Astrocyte (in vitro differentiated cells and primary cell): ENCODE measurements around the gene AIM2. TPM values are rescaled to one million over a fixed set of nuclear protein-coding genes. Genes with fewer than 3 reads are reported as not detected.

Source experiments
- DNase-seq: peaks from one replicate; pipeline ENCODE4 v3.0.0-alpha.2; 2010; ENCODE audit warnings: low read depth
- FAIRE-seq: peaks from 2 replicates; lab custom pipeline; 2011; peaks lifted over from hg19 to GRCh38; lab: Jason Lieb, UNC
- H2AFZ ChIP-seq: 2 replicates; pipeline ENCODE4 v1.6.0; 2012; ENCODE audit warnings: low read depth, low read length, inconsistent platforms
- H3K27ac ChIP-seq: 2 replicates; pipeline ENCODE4 v1.5.1; 2011; ENCODE audit warnings: low read depth, low read length, inconsistent platforms
- H3K27me3 ChIP-seq: 2 replicates; pipeline ENCODE4 v1.6.0; 2011; ENCODE audit warnings: low read length, inconsistent platforms; ENCODE audit not compliant: insufficient read depth
- H3K36me3 ChIP-seq: 2 replicates; pipeline ENCODE4 v1.5.1; 2011; ENCODE audit warnings: low read length, inconsistent platforms; ENCODE audit not compliant: insufficient read depth
- H3K4me1 ChIP-seq: 2 replicates; pipeline ENCODE4 v1.5.1; 2011; ENCODE audit warnings: low read length, inconsistent platforms; ENCODE audit not compliant: insufficient read depth
- H3K4me2 ChIP-seq: 2 replicates; pipeline ENCODE4 v1.6.0; 2012; ENCODE audit warnings: low read length, inconsistent platforms
- H3K4me3 ChIP-seq: 2 replicates; pipeline ENCODE4 v1.5.1; 2011; ENCODE audit warnings: low read depth, mild to moderate bottlenecking, low read length, inconsistent platforms; ENCODE audit not compliant: insufficient read depth
- H3K79me2 ChIP-seq: 2 replicates; pipeline ENCODE4 v1.6.0; 2012; ENCODE audit warnings: mild to moderate bottlenecking, low read length, inconsistent platforms; ENCODE audit not compliant: insufficient read depth
- H3K9ac ChIP-seq: 2 replicates; pipeline ENCODE4 v1.6.0; 2012; ENCODE audit warnings: mild to moderate bottlenecking, low read length, inconsistent platforms
- H3K9me3 ChIP-seq: 2 replicates; pipeline ENCODE4 v1.5.1; 2012; ENCODE audit warnings: low read depth, mild to moderate bottlenecking, low read length, inconsistent platforms; ENCODE audit not compliant: insufficient read depth
- H4K20me1 ChIP-seq: 2 replicates; pipeline ENCODE4 v1.6.0; 2012; ENCODE audit warnings: low read length, inconsistent platforms; ENCODE audit not compliant: insufficient read depth
- H3K27ac Mint-ChIP-seq: one replicate; pipeline ENCODE4 v1.8.0; 2021; ENCODE audit warnings: mild to moderate bottlenecking, mixed read lengths; ENCODE audit not compliant: unreplicated experiment
- H3K27me3 Mint-ChIP-seq: one replicate; pipeline ENCODE4 v1.8.0; 2021; ENCODE audit warnings: low read depth, mixed read lengths; ENCODE audit not compliant: unreplicated experiment
- H3K36me3 Mint-ChIP-seq: one replicate; pipeline ENCODE4 v1.8.0; 2021; ENCODE audit warnings: low read depth, mixed read lengths; ENCODE audit not compliant: unreplicated experiment
- H3K4me1 Mint-ChIP-seq: one replicate; pipeline ENCODE4 v1.8.0; 2021; ENCODE audit warnings: low read depth, mixed read lengths; ENCODE audit not compliant: unreplicated experiment
- H3K4me3 Mint-ChIP-seq: one replicate; pipeline ENCODE4 v1.8.0; 2021; ENCODE audit warnings: mild to moderate bottlenecking, moderate library complexity, mixed read lengths; ENCODE audit not compliant: unreplicated experiment
- H3K9me3 Mint-ChIP-seq: one replicate; pipeline ENCODE4 v1.8.0; 2021; ENCODE audit warnings: mild to moderate bottlenecking, mixed read lengths; ENCODE audit not compliant: unreplicated experiment
- EZH2 ChIP-seq: IDR thresholded peaks from 2 replicates; pipeline ENCODE4 v1.6.1; 2012; ENCODE audit warnings: mild to moderate bottlenecking, low read length, inconsistent platforms; ENCODE audit not compliant: insufficient read depth
- total RNA-seq: library from RNA; stranded (reverse); gene quantifications from 2 replicates; pipeline ENCODE4 v1.2.1, GENCODE V29; 2021
- TF ChIP-seq, protein P1 (sequence below): IDR thresholded peaks from 2 replicates; pipeline ENCODE4 v1.5.1; 2011; ENCODE audit warnings: low read depth, mild to moderate bottlenecking, inconsistent platforms, low read length, moderate library complexity; ENCODE audit not compliant: insufficient read depth

The AIM2 gene
- total RNA-seq, 1 donor from 2014 or later = 1.3 TPM

DNA sequence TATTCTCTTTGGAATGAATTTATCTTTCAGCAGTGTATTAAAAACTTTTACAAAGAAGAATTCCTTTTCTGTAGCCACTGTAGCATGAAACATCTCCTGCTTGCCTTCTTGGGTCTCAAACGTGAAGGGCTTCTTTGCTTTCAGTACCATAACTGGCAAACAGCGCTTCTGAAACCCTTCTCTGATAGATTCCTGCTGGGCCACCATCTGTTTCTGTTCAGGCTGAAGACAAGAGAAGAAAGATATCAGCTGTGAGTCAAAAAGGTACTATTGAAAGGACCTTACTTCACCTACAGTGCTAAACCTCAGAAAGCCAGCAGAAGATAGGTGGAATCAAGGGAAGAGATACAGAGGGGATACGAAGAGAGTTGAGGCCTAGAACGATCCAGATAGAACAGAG, 10.5 kb downstream of the AIM2 start:
- Mint-ChIP-seq H3K36me3 (no peaks in the 10 kb centered on the region), H3K9me3 (peaks cover 1% of the 10 kb centered on the region), H3K4me1 (no peaks in the 10 kb centered on the region), H3K27me3 (no peaks in the 10 kb centered on the region), H3K4me3 (no peak overlapping the region), H3K27ac (no peak overlapping the region)
- TF ChIP-seq EZH2 = no peak
- TF ChIP-seq, protein P1, sequence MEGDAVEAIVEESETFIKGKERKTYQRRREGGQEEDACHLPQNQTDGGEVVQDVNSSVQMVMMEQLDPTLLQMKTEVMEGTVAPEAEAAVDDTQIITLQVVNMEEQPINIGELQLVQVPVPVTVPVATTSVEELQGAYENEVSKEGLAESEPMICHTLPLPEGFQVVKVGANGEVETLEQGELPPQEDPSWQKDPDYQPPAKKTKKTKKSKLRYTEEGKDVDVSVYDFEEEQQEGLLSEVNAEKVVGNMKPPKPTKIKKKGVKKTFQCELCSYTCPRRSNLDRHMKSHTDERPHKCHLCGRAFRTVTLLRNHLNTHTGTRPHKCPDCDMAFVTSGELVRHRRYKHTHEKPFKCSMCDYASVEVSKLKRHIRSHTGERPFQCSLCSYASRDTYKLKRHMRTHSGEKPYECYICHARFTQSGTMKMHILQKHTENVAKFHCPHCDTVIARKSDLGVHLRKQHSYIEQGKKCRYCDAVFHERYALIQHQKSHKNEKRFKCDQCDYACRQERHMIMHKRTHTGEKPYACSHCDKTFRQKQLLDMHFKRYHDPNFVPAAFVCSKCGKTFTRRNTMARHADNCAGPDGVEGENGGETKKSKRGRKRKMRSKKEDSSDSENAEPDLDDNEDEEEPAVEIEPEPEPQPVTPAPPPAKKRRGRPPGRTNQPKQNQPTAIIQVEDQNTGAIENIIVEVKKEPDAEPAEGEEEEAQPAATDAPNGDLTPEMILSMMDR = no peak
- no peak overlapping the region for H2AFZ ChIP-seq
- no peak overlapping the region for H3K27ac ChIP-seq
- H4K20me1 ChIP-seq = no peaks in the 10 kb centered on the region
- DNase-seq (no peak), FAIRE-seq (no peak)
- no peaks in the 10 kb centered on the region for H3K9me3 ChIP-seq
- no peaks in the 10 kb centered on the region for H3K27me3 ChIP-seq
- H3K9ac ChIP-seq = no peak overlapping the region
- H3K4me1 ChIP-seq = no peaks in the 10 kb centered on the region
- no peak overlapping the region for H3K4me2 ChIP-seq
- H3K36me3 ChIP-seq = no peaks in the 10 kb centered on the region
- no peaks in the 10 kb centered on the region for H3K79me2 ChIP-seq
- H3K4me3 ChIP-seq = no peak overlapping the region

DNA sequence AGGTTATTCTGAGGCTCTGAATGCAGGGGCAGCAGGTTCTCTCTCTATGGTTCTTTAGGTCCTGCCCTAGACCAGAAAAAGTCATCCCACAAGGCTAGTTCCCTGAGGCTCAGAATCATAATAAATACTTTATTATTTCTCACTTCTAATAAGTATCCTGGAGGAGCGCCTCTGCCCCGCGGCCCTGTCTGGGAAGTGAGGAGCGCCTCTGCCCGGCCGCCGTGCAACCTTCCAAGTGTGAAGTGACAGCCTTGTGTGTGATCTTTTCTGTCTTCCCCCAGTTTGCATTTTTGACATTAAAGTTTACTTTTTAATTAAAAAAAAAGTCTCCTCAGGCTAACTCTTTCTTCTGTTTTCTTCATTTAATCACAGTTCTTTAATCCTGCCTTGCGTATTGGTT, 11.5 kb downstream of the AIM2 start:
- no peak for FAIRE-seq
- no peaks in the 10 kb centered on the region for H3K36me3 Mint-ChIP-seq
- H3K4me1 Mint-ChIP-seq = no peaks in the 10 kb centered on the region
- H3K9me3 Mint-ChIP-seq = peaks cover 1% of the 10 kb centered on the region
- no peaks in the 10 kb centered on the region for H3K36me3 ChIP-seq
- no peak overlapping the region for H3K4me2 ChIP-seq
- no peak overlapping the region for H2AFZ ChIP-seq
- H3K27me3 ChIP-seq = no peaks in the 10 kb centered on the region
- no peak overlapping the region for H3K4me3 ChIP-seq
- no peaks in the 10 kb centered on the region for H4K20me1 ChIP-seq
- no peaks in the 10 kb centered on the region for H3K79me2 ChIP-seq
- no peaks in the 10 kb centered on the region for H3K27me3 Mint-ChIP-seq
- no peak for DNase-seq
- H3K9me3 ChIP-seq = no peaks in the 10 kb centered on the region
- no peak overlapping the region for H3K4me3 Mint-ChIP-seq
- no peak overlapping the region for H3K27ac ChIP-seq
- TF ChIP-seq, protein P1 = no peak
- TF ChIP-seq EZH2 = no peak
- no peak overlapping the region for H3K27ac Mint-ChIP-seq
- no peak overlapping the region for H3K9ac ChIP-seq
- no peaks in the 10 kb centered on the region for H3K4me1 ChIP-seq

DNA sequence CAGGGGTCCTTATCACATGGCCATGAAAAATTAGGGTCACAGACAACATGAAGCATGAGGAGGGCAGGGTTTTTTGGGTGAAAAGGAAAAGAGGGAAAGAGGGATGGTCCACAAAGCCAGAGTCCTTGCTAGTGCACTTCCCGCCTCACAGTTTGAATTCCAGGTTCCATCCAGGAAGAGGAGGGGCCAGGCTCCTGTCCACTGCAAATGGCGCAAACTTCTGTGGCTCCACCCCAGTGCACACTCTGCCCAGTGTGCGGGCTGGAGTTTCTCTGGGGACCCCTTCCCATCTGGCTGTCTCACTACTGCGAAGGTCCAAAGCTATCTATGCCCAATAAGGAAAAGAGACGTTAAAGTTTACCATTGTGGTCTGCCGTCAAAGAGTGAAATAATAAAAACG, 17.8 kb downstream of the AIM2 start:
- peaks cover 7% of the 10 kb centered on the region for H3K36me3 ChIP-seq
- no peak for DNase-seq
- H3K9me3 ChIP-seq = no peaks in the 10 kb centered on the region
- no peaks in the 10 kb centered on the region for H4K20me1 ChIP-seq
- H3K79me2 ChIP-seq = no peaks in the 10 kb centered on the region
- Mint-ChIP-seq H3K9me3 (peaks cover 1% of the 10 kb centered on the region), H3K27ac (no peak overlapping the region), H3K27me3 (no peaks in the 10 kb centered on the region), H3K4me1 (peaks cover 7% of the 10 kb centered on the region), H3K36me3 (peaks cover 13% of the 10 kb centered on the region), H3K4me3 (no peak overlapping the region)
- no peaks in the 10 kb centered on the region for H3K27me3 ChIP-seq
- peaks cover 6% of the 10 kb centered on the region for H3K4me1 ChIP-seq
- no peak overlapping the region for H2AFZ ChIP-seq
- H3K9ac ChIP-seq = no peak overlapping the region
- no peak overlapping the region for H3K4me3 ChIP-seq
- no peak overlapping the region for H3K27ac ChIP-seq
- TF ChIP-seq, protein P1 = no peak
- no peak for TF ChIP-seq EZH2
- FAIRE-seq = no peak
- H3K4me2 ChIP-seq = no peak overlapping the region
